ENCODE results near the gene FOSL1.

Gene FOSL1

GRCh38 chr11:65883786-65884715 is 16.1 kb downstream of the FOSL1 start:
- peaks cover 4% of the 10 kb centered on the region for H3K4me1 ChIP-seq (ENCODE audit: control insufficient read depth, low read depth, low read length)
- H3K4me3 ChIP-seq (ENCODE audit: low read length), result no peak overlapping the region
- peaks cover 14% of the 10 kb centered on the region for H3K36me3 ChIP-seq (ENCODE audit: control insufficient read depth, insufficient read depth, low read length)
- H3K23ac ChIP-seq (ENCODE audit: low read length), result no peak overlapping the region
- WGBS (ENCODE audit: extremely low coverage, insufficient coverage, low lambda C conversion rate), result no CpG with 5 or more reads among the region's 28 CpGs
- no peaks in the 10 kb centered on the region for H3K27me3 ChIP-seq (ENCODE audit: insufficient read depth, low read length, poor library complexity)
- no peak overlapping the region for H3K56ac ChIP-seq (ENCODE audit: low read length)
- H2BK120ac ChIP-seq (ENCODE audit: low read depth, low read length), result no peak overlapping the region
- H2BK15ac ChIP-seq (replicated peaks; ENCODE audit: low read depth), result no peak overlapping the region
- H3K18ac ChIP-seq (ENCODE audit: low read length), result no peak overlapping the region
- no peak overlapping the region for H4K5ac ChIP-seq (ENCODE audit: low read length)
- no peak overlapping the region for H3K9ac ChIP-seq (ENCODE audit: low read length)
- H2BK5ac ChIP-seq (ENCODE audit: low read length), result no peak overlapping the region
- no peak overlapping the region for H3K27ac ChIP-seq (ENCODE audit: low read depth, low read length)
- no peak overlapping the region for H3K4me2 ChIP-seq (ENCODE audit: low read length)
- no peak overlapping the region for H2AK5ac ChIP-seq (ENCODE audit: low read length)
- H4K8ac ChIP-seq (ENCODE audit: low read depth, low read length), result no peak overlapping the region
- H3K79me1 ChIP-seq (ENCODE audit: low read length), result peaks cover 9% of the 10 kb centered on the region
- DNase-seq, result no peak
- H3K4ac ChIP-seq (ENCODE audit: low read depth, low read length), result no peak overlapping the region
- peaks cover 3% of the 10 kb centered on the region for H3K79me2 ChIP-seq (ENCODE audit: control insufficient read depth, insufficient read depth, low read length)

- no peak overlapping the region for H3K23ac ChIP-seq (ENCODE audit: low read length)
- H3K36me3 ChIP-seq (ENCODE audit: control insufficient read depth, insufficient read depth, low read length), result peaks cover 14% of the 10 kb centered on the region
- H3K18ac ChIP-seq (ENCODE audit: low read length), result no peak overlapping the region
- no peaks in the 10 kb centered on the region for H3K27me3 ChIP-seq (ENCODE audit: insufficient read depth, low read length, poor library complexity)
- H3K79me2 ChIP-seq (ENCODE audit: control insufficient read depth, insufficient read depth, low read length), result peaks cover 3% of the 10 kb centered on the region
- H2AK5ac ChIP-seq (ENCODE audit: low read length), result no peak overlapping the region
- no peak overlapping the region for H2BK15ac ChIP-seq (replicated peaks; ENCODE audit: low read depth)
- H4K8ac ChIP-seq (ENCODE audit: low read depth, low read length), result no peak overlapping the region
- H2BK5ac ChIP-seq (ENCODE audit: low read length), result no peak overlapping the region
- no peak overlapping the region for H3K56ac ChIP-seq (ENCODE audit: low read length)
- H3K4me1 ChIP-seq (ENCODE audit: control insufficient read depth, low read depth, low read length), result peaks cover 3% of the 10 kb centered on the region
- H3K27ac ChIP-seq (ENCODE audit: low read depth, low read length), result no peak overlapping the region
- H3K9ac ChIP-seq (ENCODE audit: low read length), result no peak overlapping the region
- H3K79me1 ChIP-seq (ENCODE audit: low read length), result peaks cover 9% of the 10 kb centered on the region
- H4K5ac ChIP-seq (ENCODE audit: low read length), result no peak overlapping the region
- no peak for DNase-seq
- no peak overlapping the region for H3K4me2 ChIP-seq (ENCODE audit: low read length)
- H3K4me3 ChIP-seq (ENCODE audit: low read length), result no peak overlapping the region
- no peak overlapping the region for H2BK120ac ChIP-seq (ENCODE audit: low read depth, low read length)
- H3K4ac ChIP-seq (ENCODE audit: low read depth, low read length), result no peak overlapping the region
- WGBS (ENCODE audit: extremely low coverage, insufficient coverage, low lambda C conversion rate), result no CpG with 5 or more reads among the region's 13 CpGs
These were observed 17.0 kb downstream of the FOSL1 start for GRCh38 chr11:65883058-65883761.

GRCh38 chr11:65882120-65883057 is 17.8 kb downstream of the FOSL1 start:
- H3K56ac ChIP-seq (ENCODE audit: low read length), result no peak overlapping the region
- no peak overlapping the region for H3K23ac ChIP-seq (ENCODE audit: low read length)
- peaks cover 14% of the 10 kb centered on the region for H3K36me3 ChIP-seq (ENCODE audit: control insufficient read depth, insufficient read depth, low read length)
- no peak overlapping the region for H3K4me2 ChIP-seq (ENCODE audit: low read length)
- DNase-seq, result no peak
- peaks cover 1% of the 10 kb centered on the region for H3K79me2 ChIP-seq (ENCODE audit: control insufficient read depth, insufficient read depth, low read length)
- no peak overlapping the region for H3K4ac ChIP-seq (ENCODE audit: low read depth, low read length)
- H2AK5ac ChIP-seq (ENCODE audit: low read length), result no peak overlapping the region
- no peak overlapping the region for H3K4me3 ChIP-seq (ENCODE audit: low read length)
- no peak overlapping the region for H3K9ac ChIP-seq (ENCODE audit: low read length)
- H3K27ac ChIP-seq (ENCODE audit: low read depth, low read length), result no peak overlapping the region
- no peak overlapping the region for H2BK120ac ChIP-seq (ENCODE audit: low read depth, low read length)
- H2BK5ac ChIP-seq (ENCODE audit: low read length), result no peak overlapping the region
- no CpG with 5 or more reads among the region's 30 CpGs for WGBS (ENCODE audit: extremely low coverage, insufficient coverage, low lambda C conversion rate)
- H3K4me1 ChIP-seq (ENCODE audit: control insufficient read depth, low read depth, low read length), result peaks cover under 1% of the 10 kb centered on the region
- no peak overlapping the region for H3K18ac ChIP-seq (ENCODE audit: low read length)
- H3K79me1 ChIP-seq (ENCODE audit: low read length), result peaks cover 5% of the 10 kb centered on the region
- H3K27me3 ChIP-seq (ENCODE audit: insufficient read depth, low read length, poor library complexity), result no peaks in the 10 kb centered on the region
- no peak overlapping the region for H4K5ac ChIP-seq (ENCODE audit: low read length)
- no peak overlapping the region for H4K8ac ChIP-seq (ENCODE audit: low read depth, low read length)
- H2BK15ac ChIP-seq (replicated peaks; ENCODE audit: low read depth), result no peak overlapping the region

GRCh38 chr11:65880844-65881421 is 19.3 kb downstream of the FOSL1 start:
- Histone ChIP-seq H3K4me3 (ENCODE audit: low read length) (no peak overlapping the region), H2BK5ac (ENCODE audit: low read length) (no peak overlapping the region), H2AK5ac (ENCODE audit: low read length) (no peak overlapping the region), H3K18ac (ENCODE audit: low read length) (no peak overlapping the region), H3K9ac (ENCODE audit: low read length) (no peak overlapping the region), H3K79me1 (ENCODE audit: low read length) (peaks cover 2% of the 10 kb centered on the region), H3K27ac (ENCODE audit: low read depth, low read length) (no peak overlapping the region), H3K79me2 (ENCODE audit: control insufficient read depth, insufficient read depth, low read length) (no peaks in the 10 kb centered on the region), H2BK15ac (replicated peaks; ENCODE audit: low read depth) (no peak overlapping the region), H3K4me1 (ENCODE audit: control insufficient read depth, low read depth, low read length) (no peaks in the 10 kb centered on the region), H3K36me3 (ENCODE audit: control insufficient read depth, insufficient read depth, low read length) (peaks cover 14% of the 10 kb centered on the region), H3K56ac (ENCODE audit: low read length) (no peak overlapping the region), H3K23ac (ENCODE audit: low read length) (no peak overlapping the region), H3K4ac (ENCODE audit: low read depth, low read length) (no peak overlapping the region), H3K27me3 (ENCODE audit: insufficient read depth, low read length, poor library complexity) (no peaks in the 10 kb centered on the region), H2BK120ac (ENCODE audit: low read depth, low read length) (no peak overlapping the region), H4K5ac (ENCODE audit: low read length) (no peak overlapping the region), H3K4me2 (ENCODE audit: low read length) (no peak overlapping the region), H4K8ac (ENCODE audit: low read depth, low read length) (no peak overlapping the region)
- no CpG with 5 or more reads among the region's 7 CpGs for WGBS (ENCODE audit: extremely low coverage, insufficient coverage, low lambda C conversion rate)
- no peak for DNase-seq

- no peak overlapping the region for H3K23ac ChIP-seq (ENCODE audit: low read length)
- no peak overlapping the region for H2BK120ac ChIP-seq (ENCODE audit: low read depth, low read length)
- H2BK5ac ChIP-seq (ENCODE audit: low read length), result no peak overlapping the region
- H3K27ac ChIP-seq (ENCODE audit: low read depth, low read length), result no peak overlapping the region
- H3K4me3 ChIP-seq (ENCODE audit: low read length), result no peak overlapping the region
- no peak overlapping the region for H3K4me2 ChIP-seq (ENCODE audit: low read length)
- H4K5ac ChIP-seq (ENCODE audit: low read length), result no peak overlapping the region
- DNase-seq, result no peak
- H2BK15ac ChIP-seq (replicated peaks; ENCODE audit: low read depth), result no peak overlapping the region
- no peaks in the 10 kb centered on the region for H3K79me2 ChIP-seq (ENCODE audit: control insufficient read depth, insufficient read depth, low read length)
- peaks cover 9% of the 10 kb centered on the region for H3K36me3 ChIP-seq (ENCODE audit: control insufficient read depth, insufficient read depth, low read length)
- no peaks in the 10 kb centered on the region for H3K27me3 ChIP-seq (ENCODE audit: insufficient read depth, low read length, poor library complexity)
- H3K18ac ChIP-seq (ENCODE audit: low read length), result no peak overlapping the region
- H2AK5ac ChIP-seq (ENCODE audit: low read length), result no peak overlapping the region
- H3K4me1 ChIP-seq (ENCODE audit: control insufficient read depth, low read depth, low read length), result no peaks in the 10 kb centered on the region
- no CpG with 5 or more reads among the region's 7 CpGs for WGBS (ENCODE audit: extremely low coverage, insufficient coverage, low lambda C conversion rate)
- no peak overlapping the region for H3K4ac ChIP-seq (ENCODE audit: low read depth, low read length)
- peaks cover 2% of the 10 kb centered on the region for H3K79me1 ChIP-seq (ENCODE audit: low read length)
- no peak overlapping the region for H3K56ac ChIP-seq (ENCODE audit: low read length)
- H4K8ac ChIP-seq (ENCODE audit: low read depth, low read length), result no peak overlapping the region
- H3K9ac ChIP-seq (ENCODE audit: low read length), result no peak overlapping the region
These were observed 20.2 kb downstream of the FOSL1 start for GRCh38 chr11:65880027-65880426.

Measured in mesendoderm (in vitro differentiated cells).